D721Med (cell line): Measurements from ENCODE around the gene ZNF175.

Experiments used
- DNase-seq: peaks from one replicate; pipeline ENCODE4 v3.0.0; 2011; ENCODE audit warnings: low spot score; ENCODE audit not compliant: insufficient read length
- FAIRE-seq: peaks from 2 replicates; lab custom pipeline; 2011; peaks lifted over from hg19 to GRCh38; lab: Jason Lieb, UNC
- CTCF ChIP-seq: IDR thresholded peaks from 2 replicates; pipeline ENCODE4 v1.5.1; 2012; ENCODE audit warnings: mild to moderate bottlenecking, control low read depth; ENCODE audit not compliant: insufficient read depth; ENCODE audit errors: missing control alignments

Gene ZNF175

DNA sequence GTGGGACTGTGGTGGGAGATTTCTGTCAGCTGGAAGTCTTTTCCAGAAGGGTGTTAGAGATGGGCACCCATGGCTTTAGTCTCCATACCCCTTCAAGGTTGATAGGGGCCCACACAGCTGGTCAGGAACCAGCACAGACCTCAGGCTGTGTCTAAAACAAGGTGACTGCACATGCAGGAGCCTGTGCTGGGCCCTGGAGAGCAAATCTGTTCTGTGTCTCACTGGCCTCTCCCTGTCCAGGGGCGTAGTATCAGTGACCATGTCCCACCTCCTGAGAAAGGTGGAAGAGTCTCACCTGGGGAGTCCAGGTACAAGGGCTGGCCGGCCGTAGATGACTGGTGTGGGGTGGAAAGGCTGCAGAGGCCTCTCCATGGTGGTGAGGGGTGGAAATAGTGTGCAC lies 19.4 kb downstream of the ZNF175 start:
- TF ChIP-seq CTCF: no peak
- DNase-seq: no peak
- FAIRE-seq: no peak

- DNase-seq: no peak
- no peak for TF ChIP-seq CTCF
- FAIRE-seq: no peak
Measured at GRCh38 chr19:51592521-51592920, 21.4 kb downstream of the ZNF175 start.

- TF ChIP-seq CTCF: no peak
- DNase-seq (no peak), FAIRE-seq (no peak)
Measured at GRCh38 chr19:51593138-51593890, 22.2 kb downstream of the ZNF175 start.

DNA sequence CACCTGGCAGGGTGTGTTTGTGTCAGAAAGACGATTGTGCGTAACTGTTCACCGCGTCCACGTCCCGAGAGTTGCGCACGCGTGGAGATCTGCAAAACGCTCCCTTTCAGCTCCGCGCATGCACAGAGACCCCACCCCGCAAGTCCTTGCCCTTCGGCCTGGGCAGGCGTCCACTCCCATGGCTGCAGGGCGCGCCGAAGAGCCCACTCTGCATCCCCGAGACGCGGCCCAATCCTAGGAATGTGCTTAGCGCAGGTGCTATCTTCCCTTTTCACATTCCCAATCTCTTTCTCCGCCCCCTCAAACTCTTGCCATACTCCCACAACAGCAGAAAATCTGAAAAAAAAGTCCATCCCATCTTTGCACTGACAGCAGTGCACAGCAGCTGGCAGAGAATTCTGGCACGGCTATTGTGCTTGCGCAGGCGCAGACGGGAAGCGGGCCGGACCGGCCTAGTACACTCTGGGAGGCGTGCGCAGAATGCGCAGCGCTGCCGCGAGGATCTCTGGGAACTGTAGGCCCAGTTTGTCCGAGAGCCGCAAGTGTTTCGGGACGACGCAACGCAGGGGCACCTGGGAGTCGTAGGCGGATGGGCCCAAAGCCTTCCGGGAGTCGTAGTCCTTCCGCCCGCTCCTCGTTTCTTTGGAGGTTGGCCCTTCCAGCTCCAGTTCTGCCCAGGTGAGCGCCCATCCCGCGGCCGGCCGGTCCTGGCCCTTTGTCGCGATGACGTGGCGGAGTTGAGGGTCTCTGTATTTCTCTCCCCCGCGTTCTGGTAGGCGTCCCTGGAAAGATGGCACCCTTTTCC lies 23.1 kb downstream of the ZNF175 start:
- FAIRE-seq (no peak), DNase-seq (peak; percentile 84)
- TF ChIP-seq CTCF: no peak

- TF ChIP-seq CTCF: no peak
- DNase-seq (no peak), FAIRE-seq (no peak)
Measured at GRCh38 chr19:51594774-51595109, 23.7 kb downstream of the ZNF175 start.

- TF ChIP-seq CTCF: no peak
- no peak for FAIRE-seq
- no peak for DNase-seq
Measured at GRCh38 chr19:51595190-51596175, 24.4 kb downstream of the ZNF175 start.
